ENCODE results near the gene MTA1.
A peak's percentile ranks its signal among the peaks of the same experiment; 100 is the strongest.

MTA1 gene

GRCh38 chr14:105490267-105490571 is 70.6 kb downstream of the MTA1 start:
- DNase-seq = no peak

- DNase-seq = peak; percentile 98
These were observed 71.1 kb downstream of the MTA1 start, which contains the start of gene TEDC1 for GRCh38 chr14:105490572-105491365. Gene TEDC1, plus strand, starts transcription at chr14:105491246. Its CDS starts 130 bp downstream, at chr14:105491376.

- peak; percentile 83 for DNase-seq
These were observed 71.8 kb downstream of the MTA1 start for GRCh38 chr14:105491366-105491973.

GRCh38 chr14:105492031-105492970 is 72.7 kb downstream of the MTA1 start:
- no peak for DNase-seq

- no peak for DNase-seq
These were observed 73.6 kb downstream of the MTA1 start for GRCh38 chr14:105492971-105493871.

- no peak for DNase-seq
These were observed 74.4 kb downstream of the MTA1 start for GRCh38 chr14:105493921-105494605.

GRCh38 chr14:105494606-105494929 is 74.9 kb downstream of the MTA1 start:
- DNase-seq = no peak

GRCh38 chr14:105495101-105495989 is 75.7 kb downstream of the MTA1 start:
- no peak for DNase-seq

GRCh38 chr14:105495990-105496830 is 76.6 kb downstream of the MTA1 start:
- DNase-seq = no peak

- DNase-seq = no peak
These were observed 77.4 kb downstream of the MTA1 start for GRCh38 chr14:105496831-105497591.

- no peak for DNase-seq
These were observed 78.2 kb downstream of the MTA1 start for GRCh38 chr14:105497671-105498429.

- no peak for DNase-seq
These were observed 79.0 kb downstream of the MTA1 start for GRCh38 chr14:105498430-105499255.

- DNase-seq = no peak
These were observed 79.8 kb downstream of the MTA1 start for GRCh38 chr14:105499256-105500035.

GRCh38 chr14:105500036-105500725 is 80.6 kb downstream of the MTA1 start:
- DNase-seq = no peak

GRCh38 chr14:105500726-105501101 is 81.1 kb downstream of the MTA1 start:
- DNase-seq = no peak
